K562 (cell line): ENCODE results near the gene LIFR. TPM values are rescaled to one million over a fixed set of nuclear protein-coding genes. Genes with fewer than 3 reads are reported as not detected.

Source experiments
- ATAC-seq: fragments of 200-7000 bp; cut with Tn5 transposase; 3 replicates; pipeline ENCODE4 v1.9.1; 2020; ENCODE audit warnings: moderate library complexity
- BruUV-seq: library from RNA; stranded (reverse); fragments of 400-500 nt; replicated peaks from 2 replicates; lab custom pipeline; 2021; lab: Mats Ljungman, UMichigan
- CTCF ChIA-PET: fragments of 300-600 bp; formaldehyde crosslinking; extraction: SDS; loops from one replicate; lab custom pipeline; 2021; ENCODE audit warnings: low intra/inter-chr PET ratio; lab: Yijun Ruan, JAX
- POLR2A ChIA-PET: fragments of 300-600, 350-650 bp; sonication (Branson Sonifier 250); formaldehyde crosslinking; extraction: SDS; loops from one replicate; lab custom pipeline; 2021; ENCODE audit warnings: antibody characterized with exemption, inconsistent platforms; lab: Yijun Ruan, JAX
- DNase-seq, 4 experiments: peaks; one replicate each; pipeline versions ENCODE4 v3.0.0 to v3.0.0-alpha.2; 2011 to 2018; ENCODE audit warnings: low spot score in 3 of 4, mixed read lengths in 3 of 4; ENCODE audit errors: extremely low read depth in 1 of 4
- FAIRE-seq: peaks from 2 replicates; lab custom pipeline; 2011; peaks lifted over from hg19 to GRCh38; lab: Jason Lieb, UNC
- H2AFZ ChIP-seq: 2 replicates; pipeline ENCODE4 v1.6.0; 2011; ENCODE audit warnings: low read depth, low read length, control low read depth, inconsistent platforms
- H3K27ac ChIP-seq: fragments of 200-600 bp; 3 replicates; pipeline ENCODE4 v1.8.0; 2011; ENCODE audit warnings: low read depth, mild to moderate bottlenecking, control low read depth, inconsistent platforms, low read length, moderate library complexity, mixed read lengths; ENCODE audit errors: extremely low read depth
- H3K27me3 ChIP-seq, 2 experiments: fragments of 300-600 bp in 1 of 2; 2 replicates in 1 of 2; 3 replicates in 1 of 2; pipeline versions ENCODE4 v1.6.0 to v1.8.0; 2011; ENCODE audit warnings: inconsistent platforms in 2 of 2, low read length in 2 of 2, mild to moderate bottlenecking in 1 of 2, mixed read lengths in 1 of 2, moderate library complexity in 1 of 2; ENCODE audit not compliant: control insufficient read depth in 2 of 2, insufficient read depth in 2 of 2
- H3K36me3 ChIP-seq: fragments of 300-600 bp; 3 replicates; pipeline ENCODE4 v1.8.0; 2011; ENCODE audit warnings: mild to moderate bottlenecking, low read length, inconsistent platforms; ENCODE audit not compliant: control insufficient read depth, insufficient read depth
- H3K4me1 ChIP-seq, 2 experiments: fragments of 200-600 bp in 1 of 2; replicated peaks in 1 of 2; 2 replicates in 1 of 2; 3 replicates in 1 of 2; pipeline versions ENCODE4 v1.5.1 to v1.8.0; 2011; ENCODE audit warnings: inconsistent platforms in 2 of 2, low read length in 2 of 2, mild to moderate bottlenecking in 1 of 2, mixed read lengths in 1 of 2, moderate library complexity in 1 of 2; ENCODE audit not compliant: control insufficient read depth in 2 of 2, insufficient read depth in 2 of 2
- H3K4me2 ChIP-seq: 2 replicates; pipeline ENCODE4 v1.6.1; 2011; ENCODE audit warnings: low read length, control low read depth, inconsistent platforms, mixed read lengths; ENCODE audit not compliant: insufficient read depth
- H3K4me3 ChIP-seq: fragments of 200-600 bp; sonication (generic), shearing (Covaris generic); 2 replicates; pipeline ENCODE4 v1.5.1; 2016; ENCODE audit warnings: control low read depth, inconsistent platforms
- H3K79me2 ChIP-seq: fragments of 200-600 bp; 3 replicates; pipeline ENCODE4 v1.8.0; 2011; ENCODE audit warnings: low read length, inconsistent platforms; ENCODE audit not compliant: control insufficient read depth, insufficient read depth
- H3K9ac ChIP-seq, 2 experiments: 2 replicates each; pipeline versions ENCODE4 v1.6.0 to v1.6.1; 2011; ENCODE audit warnings: low read depth in 2 of 2, low read length in 2 of 2, control low read depth in 1 of 2, inconsistent platforms in 1 of 2, mild to moderate bottlenecking in 1 of 2, mixed read lengths in 1 of 2; ENCODE audit not compliant: insufficient read depth in 1 of 2
- H3K9me1 ChIP-seq: one replicate; pipeline ENCODE4 v1.6.0; 2011; ENCODE audit warnings: inconsistent platforms, mild to moderate bottlenecking, low read length, moderate library complexity; ENCODE audit not compliant: control insufficient read depth, insufficient read depth
- H3K9me3 ChIP-seq: replicated peaks from 2 replicates; pipeline ENCODE4 v1.5.1; 2011; ENCODE audit warnings: low read depth, low read length, inconsistent platforms; ENCODE audit not compliant: control insufficient read depth, insufficient read depth
- H4K20me1 ChIP-seq: replicated peaks from 2 replicates; pipeline ENCODE4 v1.6.1; 2011; ENCODE audit warnings: low read length, inconsistent platforms, mixed read lengths; ENCODE audit not compliant: control insufficient read depth, insufficient read depth
- COPS2 ChIP-seq: fragments of 450-650 bp; conservative IDR thresholded peaks from 2 replicates; pipeline ENCODE4 v1.6.1; 2016; ENCODE audit warnings: mild to moderate bottlenecking, moderate library complexity
- CTCF ChIP-seq, 3 experiments: IDR thresholded peaks in 2 of 3; conservative IDR thresholded peaks in 1 of 3; 2 replicates each; pipeline ENCODE4 v1.5.1; 2011 to 2012; ENCODE audit warnings: low read length in 3 of 3, mild to moderate bottlenecking in 3 of 3, control low read depth in 2 of 3, improper control_type of control experiment in 1 of 3, inconsistent platforms in 1 of 3, low read depth in 1 of 3, mixed read lengths in 1 of 3, moderate library complexity in 1 of 3; ENCODE audit not compliant: insufficient read depth in 2 of 3
- RBM25 ChIP-seq: fragments of 200-400 bp; formaldehyde crosslinking; IDR thresholded peaks from 2 replicates; pipeline ENCODE4 v1.6.1; 2018; ENCODE audit warnings: low read length, low read depth, moderate library complexity; ENCODE audit not compliant: severe bottlenecking
- SRF ChIP-seq, 2 experiments: fragments of 250-450, 450-650 bp in 1 of 2; sonication (Bioruptor Pico) in 1 of 2; sonication (generic) in 1 of 2; formaldehyde crosslinking; IDR thresholded peaks; 2 replicates each; pipeline versions ENCODE4 v1.5.0 to v1.5.1; 2020 to 2022; ENCODE audit warnings: mild to moderate bottlenecking in 1 of 2, missing genetic modification reagents in 1 of 2
- TCF7L2 ChIP-seq: fragments of 150-350 bp; IDR thresholded peaks from 2 replicates; pipeline ENCODE4 v1.6.1; 2016; ENCODE audit warnings: low read depth, mild to moderate bottlenecking, low read length, moderate library complexity
- ZC3H11A ChIP-seq: IDR thresholded peaks from 2 replicates; pipeline ENCODE4 v1.6.1; 2012; ENCODE audit warnings: low read depth, low read length, improper control_type of control experiment
- ZFPM2 ChIP-seq: fragments of 250-450 bp; sonication (Bioruptor Pico); IDR thresholded peaks from 2 replicates; pipeline ENCODE4 v1.5.1; 2022; ENCODE audit warnings: mild to moderate bottlenecking
- ZNF707 ChIP-seq: fragments of 250-450 bp; sonication (Bioruptor Pico); conservative IDR thresholded peaks from 2 replicates; pipeline ENCODE4 v1.8.0; 2022; ENCODE audit warnings: inconsistent platforms, mild to moderate bottlenecking, moderate library complexity
- WGBS: fragments of 100-300 bp; shearing (Covaris generic); methylation state at CpG from one replicate; pipeline ENCODE4 v1.1.6; 2016; ENCODE audit warnings: low coverage, mixed read lengths; ENCODE audit not compliant: insufficient coverage; ENCODE audit errors: missing lambda C conversion rate; 5-methylcytosine and 5-hydroxymethylcytosine counted together
- in situ Hi-C: fragments of 300-500 bp; cut with MboI; formaldehyde crosslinking; loops from 4 replicates; pipeline ENCODE4 v1.15.0; 2018; ENCODE audit warnings: inconsistent platforms, mixed read lengths
- intact Hi-C: fragments of 100-400 bp; cut with micrococcal nuclease; formaldehyde crosslinking; loops from 2 replicates; pipeline ENCODE4 v1.14.2; 2022
- polyA plus RNA-seq, 8 experiments: library from polyadenylated mRNA; depleted of rRNA in 4 of 8; stranded (reverse) in 5 of 8; unstranded in 3 of 8; fragments of >200 nt; fragmentation: Nextera tagmentation in 2 of 8; fragmentation: Illumina TruSeq in 1 of 8; extraction: Ambion mirVana in 2 of 8; extraction: Trizol in 1 of 8; gene quantifications; 2 replicates each; pipeline versions ENCODE4 v1.2.1 to v1.2.3, GENCODE V29; 2011 to 2014; ENCODE audit warnings: inconsistent platforms in 1 of 8, missing spikeins in 1 of 8
- total RNA-seq, 7 experiments: library from RNA; depleted of rRNA in 6 of 7; stranded (reverse); fragments of >200 nt in 6 of 7; fragmentation: Illumina TruSeq in 2 of 7; extraction: Trizol in 2 of 7; gene quantifications; 2 replicates each; pipeline versions ENCODE4 v1.2.1 to v1.2.3, GENCODE V29; 2011 to 2021; ENCODE audit warnings: low replicate concordance in 1 of 7
- TF ChIP-seq, protein P1 (sequence below): fragments of 450-650 bp; formaldehyde crosslinking; conservative IDR thresholded peaks from 2 replicates; pipeline ENCODE4 v1.4.0; 2022; ENCODE audit warnings: mild to moderate bottlenecking, missing genetic modification characterization

Gene LIFR
- total and polyA plus RNA-seq, 9 of the 15 experiments (the other 6 are each of a cell fraction or from before 2014, with no cell fraction given): 0.43 to 5.7 (median 3.3) TPM

DNA sequence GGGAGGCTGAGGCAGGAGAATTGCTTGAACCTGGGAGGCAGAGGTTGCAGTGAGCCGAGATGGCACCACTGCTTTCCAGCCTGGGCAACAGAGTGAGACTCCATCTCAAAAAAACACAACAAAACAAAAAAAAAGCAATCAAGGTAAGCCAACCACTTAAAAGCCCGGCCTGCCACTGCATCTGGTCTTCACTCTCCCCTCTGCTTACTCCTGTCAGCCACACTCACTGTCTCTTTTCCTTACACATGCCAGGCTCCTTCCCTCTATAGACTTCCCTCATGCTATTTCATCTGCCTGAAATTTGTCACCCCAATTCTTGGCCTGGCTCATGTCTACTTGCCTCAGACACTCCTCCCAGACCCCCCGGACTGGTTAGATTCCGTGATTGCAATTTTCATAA lies 17.6 kb upstream of the LIFR start:
- DNase-seq (no peak), FAIRE-seq (no peak), ATAC-seq (no peak)
- Histone ChIP-seq H3K27me3 (peaks cover 0 to 9% of the 10 kb centered on the region in 2 experiments; a peak in 2 of 5 replicates), H3K27ac (no peak overlapping the region), H3K79me2 (no peaks in the 10 kb centered on the region), H2AFZ (no peak overlapping the region), H3K9ac (no peak overlapping the region), H3K36me3 (no peaks in the 10 kb centered on the region), H3K4me2 (no peak overlapping the region), H3K4me3 (no peak overlapping the region), H4K20me1 (no peaks in the 10 kb centered on the region), H3K9me3 (no peaks in the 10 kb centered on the region), H3K4me1 (no peaks in the 10 kb centered on the region; a peak in 1 of 5 replicates), H3K9me1 (no peaks in the 10 kb centered on the region)
- intact Hi-C loops (no loop called here), in situ Hi-C loops (no loop called here)
- TF ChIP-seq ZNF707 (no peak), COPS2 (no peak), SRF (CRISPR knock-in tag; IDR thresholded peaks at IDR 0.05) (no peak), ZFPM2 (CRISPR knock-in tag) (no peak), TCF7L2 (no peak), ZC3H11A (no peak), CTCF (IDR thresholded peaks at IDR 0.05 in 2 of 3, conservative IDR thresholded peaks at IDR 0.05 in 1 of 3; ENCODE audit: insufficient read depth in 2 of 3, low read depth in 1 of 3, low read length in 3 of 3) (no peak), RBM25 (no peak)
- TF ChIP-seq, protein P1, sequence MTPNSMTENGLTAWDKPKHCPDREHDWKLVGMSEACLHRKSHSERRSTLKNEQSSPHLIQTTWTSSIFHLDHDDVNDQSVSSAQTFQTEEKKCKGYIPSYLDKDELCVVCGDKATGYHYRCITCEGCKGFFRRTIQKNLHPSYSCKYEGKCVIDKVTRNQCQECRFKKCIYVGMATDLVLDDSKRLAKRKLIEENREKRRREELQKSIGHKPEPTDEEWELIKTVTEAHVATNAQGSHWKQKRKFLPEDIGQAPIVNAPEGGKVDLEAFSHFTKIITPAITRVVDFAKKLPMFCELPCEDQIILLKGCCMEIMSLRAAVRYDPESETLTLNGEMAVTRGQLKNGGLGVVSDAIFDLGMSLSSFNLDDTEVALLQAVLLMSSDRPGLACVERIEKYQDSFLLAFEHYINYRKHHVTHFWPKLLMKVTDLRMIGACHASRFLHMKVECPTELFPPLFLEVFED: no peak
- WGBS: 5% methylated on average over 4 of the region's 4 CpGs
- POLR2A ChIA-PET: no interaction called here
- no TSS peak for BruUV-seq
- CTCF ChIA-PET: no interaction called here
